ENCODE measurements around the gene GSDME.

GRCh38 chr7:24720283-24720682 is 37.0 kb downstream of the GSDME start:
- TF ChIP-seq CTCF (IDR thresholded peaks at IDR 0.05) (no peak), POLR2A (IDR thresholded peaks at IDR 0.05) (no peak)
